GM21381 (cell line): ENCODE measurements around the gene OAS3.
"Not testable (repeated sequence)": the region's sequence is repeated elsewhere in the genome, so short reads cannot be mapped to it uniquely, and the experiment has no call there.

ENCODE experiments used
- ATAC-seq: cut with Tn5 transposase; IDR thresholded peaks from one replicate; pipeline ENCODE4 v1.9.1; 2021; ENCODE audit warnings: mild to moderate bottlenecking, moderate library complexity; ENCODE audit not compliant: unreplicated experiment

The OAS3 gene

GRCh38 chr12:112926416-112927033, 11.7 kb upstream of the OAS3 start:
- not testable (repeated sequence) for ATAC-seq

- ATAC-seq: no peak
Measured at GRCh38 chr12:112927475-112927874, 10.8 kb upstream of the OAS3 start.

GRCh38 chr12:112927925-112928324, 10.3 kb upstream of the OAS3 start:
- no peak for ATAC-seq

- ATAC-seq: no peak
Measured at GRCh38 chr12:112928978-112929377, 9.3 kb upstream of the OAS3 start.

DNA sequence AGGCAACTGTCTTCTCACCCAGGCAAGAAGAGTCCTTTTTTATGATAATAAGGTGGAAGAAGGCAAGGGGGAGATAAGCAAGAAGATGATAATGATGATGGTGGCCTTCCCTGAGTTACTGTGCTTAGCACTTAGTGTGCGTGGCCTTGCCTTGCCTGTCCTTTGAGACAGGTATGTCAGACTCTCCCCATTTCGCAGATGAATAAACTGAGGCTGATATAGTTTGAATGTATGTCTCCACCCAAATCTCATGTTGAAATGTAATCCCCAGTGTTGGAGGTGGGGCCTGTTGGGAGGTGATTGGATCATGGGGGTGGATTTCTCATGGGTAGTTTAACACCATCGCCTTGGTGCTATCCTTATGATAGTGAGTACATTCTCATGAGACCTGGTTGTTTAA, 8.6 kb upstream of the OAS3 start:
- ATAC-seq: no peak

DNA sequence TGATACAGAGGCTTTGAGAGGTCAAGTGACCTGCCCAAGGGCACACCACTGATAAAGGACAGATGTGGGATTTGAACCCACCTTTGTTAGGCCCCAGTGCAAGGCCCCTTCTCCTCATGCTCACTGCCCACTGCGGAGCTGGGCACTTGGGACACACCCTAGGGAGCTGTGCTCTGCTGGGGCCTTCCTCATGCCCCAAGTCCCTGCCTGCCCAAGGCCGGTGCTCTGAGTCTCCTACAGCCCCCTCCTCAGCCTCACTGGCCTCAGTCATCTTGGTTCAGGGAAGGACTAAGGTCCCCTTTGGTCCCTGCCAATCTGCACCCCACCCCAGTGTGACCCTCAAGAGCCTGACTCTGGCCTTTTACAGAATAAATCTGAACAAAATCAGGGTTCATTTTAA, 7.9 kb upstream of the OAS3 start:
- no peak for ATAC-seq

DNA sequence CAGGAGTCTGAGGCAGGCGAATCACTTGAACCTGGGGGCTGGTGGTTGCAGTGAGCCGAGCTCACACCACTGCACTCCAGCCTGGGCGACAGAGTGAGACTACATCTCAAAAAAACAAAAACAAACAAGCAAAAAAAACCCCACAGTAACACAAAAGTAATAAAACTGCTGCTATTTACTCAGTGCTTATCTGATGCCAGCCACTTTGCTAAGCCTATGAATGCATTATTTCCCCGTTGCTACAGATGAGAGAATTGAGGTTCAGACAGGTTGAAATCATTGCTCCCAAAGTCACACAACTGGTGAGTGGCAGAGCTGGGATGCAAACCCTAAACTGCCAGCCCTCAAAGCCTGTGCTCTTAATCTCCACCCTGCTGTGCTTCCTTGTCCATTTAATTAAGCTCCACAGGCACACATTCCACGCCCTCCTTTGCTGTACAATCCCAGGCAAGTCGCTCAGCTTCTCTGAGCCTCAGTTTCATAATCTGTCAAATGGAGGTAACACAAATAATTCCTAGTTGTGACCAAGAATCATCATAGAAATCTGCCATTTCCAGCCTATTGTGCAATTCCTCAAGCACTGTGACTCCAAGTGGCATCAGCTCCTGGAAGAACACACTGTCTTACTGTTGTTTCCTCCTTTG, 5.7 kb upstream of the OAS3 start:
- ATAC-seq: no peak

- no peak for ATAC-seq
Measured at GRCh38 chr12:112933129-112933505, 5.2 kb upstream of the OAS3 start.

DNA sequence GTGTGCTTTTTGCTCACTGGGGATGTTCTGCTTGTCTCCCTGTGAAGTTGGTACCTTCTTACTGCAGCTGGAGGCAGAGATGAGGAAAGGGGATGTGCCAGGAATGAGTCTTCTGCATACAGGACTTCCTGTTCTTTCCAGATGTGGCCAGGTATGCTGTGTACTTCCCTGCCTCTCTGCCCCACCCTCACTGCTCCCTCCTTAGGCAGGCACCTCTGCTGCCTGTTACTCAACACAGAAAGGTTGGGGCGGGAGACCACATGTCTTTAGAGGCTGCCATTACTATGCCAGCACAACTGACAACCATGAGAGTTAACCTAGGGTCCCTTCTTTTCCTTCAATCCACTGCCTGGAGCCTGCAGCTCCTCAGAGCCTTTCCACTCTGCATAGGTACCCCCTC, 2.0 kb upstream of the OAS3 start:
- ATAC-seq: no peak

DNA sequence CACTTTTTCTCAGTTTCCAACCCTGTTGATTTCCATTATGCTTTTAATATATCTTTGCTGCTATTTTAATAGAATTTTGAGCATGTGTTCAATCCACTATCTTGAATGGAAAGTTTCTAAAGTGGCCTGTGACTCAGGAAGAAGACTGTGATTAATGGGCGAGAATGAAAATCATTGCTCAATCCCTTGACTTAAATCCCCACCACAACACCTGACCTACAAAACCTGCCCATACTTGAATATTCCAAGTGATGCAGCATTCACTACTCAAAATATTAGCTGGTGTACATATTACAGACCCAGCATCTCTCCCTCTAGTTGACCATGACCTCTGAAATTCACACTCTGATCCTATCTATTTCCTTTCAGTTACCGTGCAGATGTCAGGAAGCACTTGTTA, 1.3 kb upstream of the OAS3 start:
- no peak for ATAC-seq

DNA sequence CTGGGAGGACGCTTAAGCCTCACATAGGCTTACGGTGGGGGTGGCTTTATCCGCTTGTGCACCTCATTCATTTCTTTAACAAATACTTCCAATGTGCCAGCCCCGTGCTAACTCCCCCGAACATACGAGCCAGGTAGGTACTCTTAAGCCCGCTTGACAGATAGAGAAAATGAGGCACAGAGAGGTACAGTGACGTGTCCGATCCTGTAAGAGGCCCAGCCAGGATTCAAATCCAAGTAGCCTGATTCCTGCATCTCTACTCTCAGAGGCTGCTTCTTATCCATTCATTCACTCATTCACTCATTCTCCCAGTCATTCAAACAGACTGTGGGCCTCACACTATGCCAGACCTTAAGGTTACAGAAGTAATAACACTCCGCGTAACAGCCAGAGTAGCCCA, 477 bp downstream of the OAS3 start:
- ATAC-seq: no peak

DNA sequence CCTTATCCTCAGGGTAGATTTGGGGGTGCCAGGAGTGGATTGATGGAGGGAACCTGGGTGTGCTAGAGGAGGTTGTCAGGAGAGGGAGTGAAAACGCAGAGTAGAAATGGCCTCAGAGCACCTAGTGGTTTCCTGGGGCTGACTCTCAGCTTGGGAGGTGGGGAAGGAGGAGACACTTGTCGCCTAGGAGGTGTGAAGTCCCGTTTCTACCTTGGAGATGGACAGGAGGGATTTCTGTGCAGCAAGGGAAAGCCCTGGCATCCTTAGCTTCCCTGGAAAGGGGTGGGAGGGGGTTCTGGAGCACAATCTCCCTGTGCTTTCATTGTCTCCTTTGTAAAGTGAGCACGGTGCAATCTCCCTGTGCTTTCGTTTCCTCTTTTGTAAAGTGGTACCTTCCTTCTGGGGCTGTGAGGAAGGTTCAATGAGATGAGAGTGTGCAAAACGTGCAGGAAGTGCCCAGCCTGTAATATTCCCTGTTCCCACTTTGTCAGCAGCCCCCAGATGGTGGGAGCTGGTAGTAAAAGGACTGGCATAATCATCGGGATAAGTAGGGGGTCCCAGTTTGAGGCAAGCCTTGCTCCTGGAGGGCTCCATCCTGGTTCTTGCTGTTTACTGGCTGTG, 1.6 kb downstream of the OAS3 start:
- ATAC-seq: peak; percentile 54

DNA sequence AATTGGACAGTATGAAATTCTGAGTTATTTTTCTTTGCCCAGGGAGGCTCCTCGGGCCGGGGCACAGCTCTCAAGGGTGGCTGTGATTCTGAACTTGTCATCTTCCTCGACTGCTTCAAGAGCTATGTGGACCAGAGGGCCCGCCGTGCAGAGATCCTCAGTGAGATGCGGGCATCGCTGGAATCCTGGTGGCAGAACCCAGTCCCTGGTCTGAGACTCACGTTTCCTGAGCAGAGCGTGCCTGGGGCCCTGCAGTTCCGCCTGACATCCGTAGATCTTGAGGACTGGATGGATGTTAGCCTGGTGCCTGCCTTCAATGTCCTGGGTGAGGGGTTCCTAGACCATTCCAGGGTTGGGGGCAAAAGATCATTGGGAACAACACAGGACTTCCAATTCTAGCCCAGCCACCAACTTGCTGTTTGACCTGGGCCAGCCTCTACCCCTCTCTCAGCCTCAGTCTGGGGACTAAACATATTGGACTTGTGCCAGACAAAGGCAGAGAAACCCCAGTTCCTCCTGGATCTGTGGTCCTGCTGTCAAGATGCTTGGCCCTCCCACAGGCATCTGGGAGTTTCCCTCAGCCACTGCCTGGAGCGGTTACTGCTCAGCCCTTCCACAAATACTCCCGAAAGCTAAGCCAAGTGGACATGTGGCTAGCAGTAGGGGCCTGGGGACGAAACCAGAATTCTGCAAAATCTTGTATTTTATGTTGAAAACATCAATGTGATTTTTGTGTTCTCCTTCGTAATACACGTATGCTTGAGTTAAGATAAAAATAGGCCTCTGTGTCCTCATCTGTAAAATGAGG, 3.5 kb downstream of the OAS3 start:
- no peak for ATAC-seq

DNA sequence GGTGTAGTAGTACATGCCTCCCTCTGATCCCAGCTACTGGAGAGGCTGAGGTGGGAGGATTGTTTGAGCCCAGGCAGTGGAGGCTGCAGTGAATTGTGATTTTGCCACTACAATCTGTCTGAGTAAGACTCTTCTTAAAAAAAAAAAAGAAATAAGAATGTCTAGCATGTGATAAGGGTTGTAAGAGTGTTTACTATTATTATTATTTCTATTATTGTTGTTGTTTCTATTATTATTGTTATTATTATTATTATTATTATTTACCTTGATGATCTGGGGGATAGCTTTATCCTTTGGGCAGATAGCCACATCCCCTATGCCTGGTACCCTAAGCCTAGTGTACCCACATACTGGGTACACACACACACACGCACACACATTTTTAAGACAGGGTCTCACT, 4.3 kb downstream of the OAS3 start:
- no peak for ATAC-seq

- ATAC-seq: no peak
Measured at GRCh38 chr12:112944024-112944690, 5.9 kb downstream of the OAS3 start.

DNA sequence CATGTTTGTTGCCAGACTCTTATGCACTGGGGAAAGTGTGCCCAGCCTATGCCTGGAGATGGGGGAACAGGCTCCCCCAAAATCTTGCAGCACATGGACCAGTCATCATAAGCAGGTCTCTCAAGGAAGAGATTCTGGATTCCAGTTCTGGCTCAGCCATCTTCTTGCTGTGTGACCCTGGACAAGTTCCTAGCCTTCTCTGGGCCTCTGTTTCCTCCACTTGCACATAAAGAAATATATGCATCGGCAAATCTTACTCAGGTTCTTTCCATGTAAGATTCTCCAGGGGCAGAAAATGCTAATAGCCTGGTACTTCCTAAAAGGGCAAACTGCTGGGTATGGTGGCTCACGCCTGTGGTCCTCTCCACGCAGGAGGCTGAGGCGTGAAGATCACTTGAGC, 7.2 kb downstream of the OAS3 start:
- no peak for ATAC-seq

DNA sequence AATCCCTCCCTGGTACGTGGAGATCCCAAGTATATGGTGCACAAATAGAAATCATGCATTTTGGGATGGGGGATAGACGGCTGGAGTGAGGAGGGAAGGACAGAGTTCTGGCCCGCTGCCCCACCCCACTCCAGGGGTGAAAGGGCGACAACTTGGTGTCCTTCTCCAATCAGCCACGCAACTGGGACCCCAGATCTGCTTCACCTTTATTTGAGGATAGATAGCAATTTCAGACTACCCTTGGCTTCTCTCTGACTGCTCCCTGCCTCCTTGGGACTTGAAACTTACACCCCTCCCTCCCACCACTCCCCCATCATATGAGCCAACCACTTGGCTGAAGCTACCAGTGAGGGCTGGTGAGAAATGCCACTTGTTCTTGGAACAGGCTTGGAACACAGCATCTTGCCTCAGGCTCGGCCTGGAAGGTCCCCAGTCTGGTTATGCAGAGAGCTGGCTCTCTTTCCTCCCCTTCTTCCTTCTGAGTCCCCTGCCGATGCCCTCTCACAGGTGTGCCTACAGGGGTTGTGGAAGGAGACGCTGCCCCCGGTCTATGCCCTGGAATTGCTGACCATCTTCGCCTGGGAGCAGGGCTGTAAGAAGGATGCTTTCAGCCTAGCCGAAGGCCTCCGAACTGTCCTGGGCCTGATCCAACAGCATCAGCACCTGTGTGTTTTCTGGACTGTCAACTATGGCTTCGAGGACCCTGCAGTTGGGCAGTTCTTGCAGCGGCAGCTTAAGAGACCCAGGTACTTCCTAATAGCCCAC, 8.1 kb downstream of the OAS3 start:
- ATAC-seq: no peak

DNA sequence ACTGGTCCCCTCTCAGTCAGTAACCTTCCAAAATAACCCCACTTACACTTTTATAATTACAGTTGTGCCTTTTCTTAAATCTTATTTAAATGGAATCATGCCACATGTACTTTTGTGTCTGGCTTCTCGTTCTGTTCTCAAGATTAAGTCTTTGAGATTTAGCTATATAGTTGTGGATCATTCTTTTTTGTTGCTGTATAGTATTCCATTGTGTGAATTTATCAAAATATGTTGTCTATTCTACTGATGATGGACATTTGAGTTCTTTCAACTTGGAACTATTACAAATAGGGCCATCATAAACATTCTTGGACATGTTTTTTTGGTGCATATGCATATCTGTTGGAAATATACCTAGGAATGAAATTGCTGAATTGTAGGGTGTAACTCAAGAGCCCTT, 9.0 kb downstream of the OAS3 start:
- no peak for ATAC-seq

DNA sequence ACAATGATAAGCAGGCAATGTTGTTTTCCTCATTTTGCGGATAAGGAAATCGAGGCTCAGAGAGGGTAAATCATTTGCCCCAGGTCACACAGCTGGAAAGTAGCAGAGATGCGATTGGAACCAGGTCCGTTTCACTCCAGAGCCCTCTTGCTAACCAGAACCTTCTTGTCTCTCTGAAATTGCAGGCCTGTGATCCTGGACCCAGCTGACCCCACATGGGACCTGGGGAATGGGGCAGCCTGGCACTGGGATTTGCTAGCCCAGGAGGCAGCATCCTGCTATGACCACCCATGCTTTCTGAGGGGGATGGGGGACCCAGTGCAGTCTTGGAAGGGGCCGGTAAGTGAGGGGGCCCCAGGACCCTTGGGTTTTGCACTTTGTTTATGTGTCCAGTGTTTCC, 9.5 kb downstream of the OAS3 start:
- ATAC-seq: no peak

DNA sequence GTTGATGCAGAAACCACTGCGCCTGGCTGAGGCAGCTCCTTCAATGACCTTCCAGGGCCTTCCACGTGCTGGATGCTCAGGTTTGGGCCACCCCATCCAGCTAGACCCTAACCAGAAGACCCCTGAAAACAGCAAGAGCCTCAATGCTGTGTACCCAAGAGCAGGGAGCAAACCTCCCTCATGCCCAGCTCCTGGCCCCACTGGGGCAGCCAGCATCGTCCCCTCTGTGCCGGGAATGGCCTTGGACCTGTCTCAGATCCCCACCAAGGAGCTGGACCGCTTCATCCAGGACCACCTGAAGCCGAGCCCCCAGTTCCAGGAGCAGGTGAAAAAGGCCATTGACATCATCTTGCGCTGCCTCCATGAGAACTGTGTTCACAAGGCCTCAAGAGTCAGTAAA, 10.5 kb downstream of the OAS3 start:
- ATAC-seq: no peak

DNA sequence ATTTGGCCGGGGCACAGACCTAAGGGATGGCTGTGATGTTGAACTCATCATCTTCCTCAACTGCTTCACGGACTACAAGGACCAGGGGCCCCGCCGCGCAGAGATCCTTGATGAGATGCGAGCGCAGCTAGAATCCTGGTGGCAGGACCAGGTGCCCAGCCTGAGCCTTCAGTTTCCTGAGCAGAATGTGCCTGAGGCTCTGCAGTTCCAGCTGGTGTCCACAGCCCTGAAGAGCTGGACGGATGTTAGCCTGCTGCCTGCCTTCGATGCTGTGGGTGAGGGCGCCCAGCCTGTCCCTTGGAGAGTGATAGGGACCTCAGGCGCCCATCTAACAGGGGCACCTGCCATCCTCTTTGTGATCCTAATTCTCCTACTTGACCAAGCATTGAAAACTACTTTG, 12.4 kb downstream of the OAS3 start:
- no peak for ATAC-seq
